ENCODE data around the gene MAPK8IP3.

The MAPK8IP3 gene

DNA sequence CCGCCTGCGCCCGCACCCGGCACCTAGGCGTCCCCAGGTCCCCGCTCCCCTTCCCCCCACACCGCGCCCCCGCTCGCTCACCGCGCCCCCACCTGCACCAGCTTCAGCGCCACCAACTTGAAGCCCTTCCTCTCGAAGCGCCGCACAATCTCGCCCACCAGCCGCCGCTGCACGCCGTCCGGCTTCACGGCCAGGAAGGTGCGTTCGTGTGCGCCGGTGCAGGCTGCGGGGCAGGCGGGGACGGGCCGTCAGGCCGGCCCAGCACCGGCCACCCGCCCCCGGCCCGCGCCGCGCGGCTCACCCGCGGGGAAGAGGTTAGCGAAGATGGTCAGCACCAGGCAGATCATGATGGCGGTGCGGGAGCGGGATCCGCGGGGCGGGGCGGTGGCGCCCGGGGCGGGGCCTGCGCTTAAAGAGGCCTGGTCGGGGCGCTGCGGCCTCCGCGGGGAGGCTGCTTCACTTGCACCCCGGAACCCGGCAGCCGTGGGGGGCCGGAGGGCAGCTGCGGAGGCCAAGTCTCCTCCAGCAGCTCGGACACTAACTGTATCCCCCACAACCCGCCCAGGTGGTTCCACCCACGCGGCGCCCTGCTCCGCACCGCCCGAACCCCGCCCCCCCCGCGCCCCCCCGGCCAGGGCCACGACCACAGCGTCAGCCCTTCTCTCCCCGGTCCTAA, 65.3 kb downstream of the MAPK8IP3 start, which contains the start of gene NME3:
Gene NME3 (minus strand): TSS at position 356 of the 676 bp plus-strand sequence. CDS start 9 bp downstream, at position 347.
- in situ Hi-C loops (cut with HindIII; ENCODE audit: low sequenced_read_pairs) = no loop called here

DNA sequence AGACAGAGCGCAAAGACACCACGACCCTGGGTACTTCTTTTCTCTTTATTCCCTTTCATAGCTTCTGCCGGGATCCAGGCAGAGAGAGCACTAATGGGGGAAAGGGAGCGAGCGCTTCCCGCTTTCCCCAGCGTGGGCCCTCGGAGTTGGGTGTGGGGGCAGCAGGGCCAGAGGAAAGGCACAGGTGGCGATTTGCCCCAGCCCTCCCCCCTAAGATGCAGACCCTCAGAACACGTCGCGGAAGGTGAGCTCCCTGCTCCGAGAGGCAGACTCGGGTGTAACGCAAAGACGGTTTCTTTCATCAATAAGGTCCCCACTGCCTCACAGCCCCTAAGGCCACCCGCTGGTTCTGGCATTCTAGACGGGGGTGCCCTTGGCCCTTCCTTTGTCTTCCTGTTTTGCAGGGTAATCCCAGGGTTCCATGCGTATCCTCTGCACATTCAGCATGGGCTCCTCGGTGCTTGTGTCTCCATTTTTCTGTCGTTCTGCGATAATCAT, 65.9 kb downstream of the MAPK8IP3 start:
- in situ Hi-C loops (cut with HindIII; ENCODE audit: low sequenced_read_pairs) = no loop called here

DNA sequence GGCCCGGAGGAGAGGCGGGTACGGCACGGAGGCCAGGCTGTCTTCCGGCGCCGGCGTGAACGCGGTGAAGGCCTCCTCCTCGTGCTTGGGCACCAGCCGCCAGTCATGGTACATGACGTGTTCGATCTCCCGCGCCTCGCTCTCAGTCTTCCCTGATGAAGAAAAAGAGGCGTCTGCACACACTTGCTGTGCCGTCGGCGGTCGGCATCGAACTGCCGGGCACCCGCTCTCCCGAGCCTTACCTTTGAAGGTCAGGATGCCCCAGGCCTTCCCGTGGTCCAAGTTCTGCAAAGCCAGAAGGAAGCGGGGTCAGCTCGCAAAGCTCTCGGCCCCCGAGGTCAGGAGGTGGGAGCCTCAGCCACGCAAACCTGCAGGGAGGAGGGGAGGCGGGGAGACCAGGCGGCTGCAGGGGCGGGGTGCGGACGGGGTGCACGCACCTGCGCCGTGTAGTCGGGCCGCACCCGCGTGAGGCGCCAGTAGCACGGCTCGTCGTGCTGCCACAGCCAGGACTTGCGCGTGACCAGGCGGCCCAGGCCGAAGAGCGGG, 66.4 kb downstream of the MAPK8IP3 start, which contains the start of gene EME2:
Gene EME2 (plus strand): TSS at position 449 of the 546 bp plus-strand sequence. CDS start 418 bp downstream, outside the sequence.
- in situ Hi-C loops (cut with HindIII; ENCODE audit: low sequenced_read_pairs) = no loop called here

DNA sequence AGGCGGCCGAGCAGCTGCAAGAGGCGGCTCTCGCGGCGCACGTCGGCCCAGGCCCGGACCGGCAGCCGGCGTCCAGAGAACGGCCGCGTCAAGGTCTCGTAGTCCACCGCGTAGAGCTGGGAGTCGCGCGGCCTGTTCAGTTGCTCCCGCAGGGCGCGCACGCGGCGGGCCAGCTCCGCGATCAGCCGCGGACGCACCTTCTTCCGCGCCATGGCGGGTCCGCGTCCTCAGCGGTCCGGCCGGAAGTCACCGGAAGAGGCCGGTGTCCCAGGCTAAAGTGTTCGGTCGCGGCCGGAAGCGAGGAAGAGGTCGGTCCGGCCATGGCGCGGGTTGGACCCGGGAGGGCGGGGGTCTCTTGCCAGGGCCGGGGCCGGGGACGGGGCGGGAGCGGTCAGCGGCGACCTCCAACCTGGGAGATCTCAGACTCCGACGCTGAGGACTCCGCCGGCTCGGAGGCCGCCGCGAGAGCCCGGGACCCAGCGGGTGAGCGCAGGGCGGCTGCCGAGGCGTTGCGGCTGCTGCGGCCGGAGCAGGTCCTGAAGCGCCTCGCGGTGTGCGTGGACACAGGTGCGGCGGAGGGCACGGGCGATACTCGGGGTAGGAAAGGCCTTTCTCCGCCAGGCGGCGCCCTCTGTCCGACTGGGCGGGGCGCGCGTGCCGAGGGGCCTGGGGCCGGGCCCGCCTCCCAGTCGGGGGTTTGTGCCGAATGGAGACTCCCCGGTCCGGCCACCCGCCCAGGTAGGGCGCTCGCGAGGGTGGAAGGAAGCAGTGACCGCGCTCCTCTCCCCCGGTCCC, 67.1 kb downstream of the MAPK8IP3 start, which contains the start of gene MRPS34:
Gene MRPS34 (minus strand): TSS at position 227 of the 795 bp plus-strand sequence. CDS start 15 bp downstream, at position 212.
- in situ Hi-C loops (cut with HindIII; ENCODE audit: low sequenced_read_pairs) = no loop called here

DNA sequence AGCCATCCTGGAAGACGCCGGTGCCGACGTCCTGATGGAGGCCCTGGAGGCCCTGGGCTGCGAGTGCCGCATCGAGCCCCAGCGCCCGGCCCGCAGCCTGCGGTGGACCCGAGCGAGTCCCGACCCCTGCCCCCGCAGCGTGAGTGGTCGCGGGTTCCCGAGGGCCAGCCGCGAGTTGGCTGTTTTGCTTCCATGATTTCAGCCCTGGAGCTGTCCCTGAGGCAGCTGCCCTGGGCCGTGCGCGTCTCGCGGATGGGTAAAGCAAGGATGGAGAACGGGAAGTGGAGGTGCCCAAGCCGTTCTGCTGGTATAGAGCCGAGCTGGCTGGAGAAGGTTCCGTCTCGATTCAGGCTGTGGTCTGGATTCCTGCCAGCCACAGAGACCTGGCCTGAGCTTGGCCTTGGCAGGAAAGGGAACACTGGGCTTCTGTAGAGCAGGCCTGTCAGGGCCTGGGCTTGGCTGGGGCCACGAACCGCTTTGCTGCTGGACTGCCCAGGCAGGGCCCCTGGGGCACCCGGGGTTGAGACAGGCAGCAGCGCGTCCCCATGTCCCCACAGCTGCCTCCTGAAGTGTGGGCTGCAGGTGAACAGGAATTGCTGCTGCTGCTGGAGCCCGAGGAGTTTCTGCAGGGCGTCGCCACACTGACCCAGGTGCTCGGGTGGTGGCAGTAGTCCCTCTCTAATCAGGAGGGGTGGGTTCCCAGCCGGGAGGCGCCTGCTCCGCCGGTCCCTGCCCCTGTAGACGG, 67.9 kb downstream of the MAPK8IP3 start:
- in situ Hi-C loops (cut with HindIII; ENCODE audit: low sequenced_read_pairs) = no loop called here

DNA sequence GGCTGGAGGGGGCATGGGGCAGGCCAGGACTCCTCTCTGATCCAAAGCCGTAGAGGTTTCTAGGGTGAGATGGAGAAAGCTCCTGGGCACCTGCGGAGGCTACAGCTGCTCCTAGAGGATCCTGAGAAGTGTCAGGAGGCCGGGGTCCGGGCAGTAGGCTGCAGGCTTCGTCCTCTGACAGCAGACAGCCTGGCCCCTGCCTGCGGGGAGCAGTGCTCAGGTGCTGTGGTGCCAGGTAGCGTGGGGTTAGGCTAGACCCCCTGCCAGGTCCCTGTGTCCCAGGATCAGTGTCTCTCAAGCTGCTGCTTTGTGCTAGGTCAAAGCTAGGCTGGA, 68.4 kb downstream of the MAPK8IP3 start:
- in situ Hi-C loops (cut with HindIII; ENCODE audit: low sequenced_read_pairs) = no loop called here

DNA sequence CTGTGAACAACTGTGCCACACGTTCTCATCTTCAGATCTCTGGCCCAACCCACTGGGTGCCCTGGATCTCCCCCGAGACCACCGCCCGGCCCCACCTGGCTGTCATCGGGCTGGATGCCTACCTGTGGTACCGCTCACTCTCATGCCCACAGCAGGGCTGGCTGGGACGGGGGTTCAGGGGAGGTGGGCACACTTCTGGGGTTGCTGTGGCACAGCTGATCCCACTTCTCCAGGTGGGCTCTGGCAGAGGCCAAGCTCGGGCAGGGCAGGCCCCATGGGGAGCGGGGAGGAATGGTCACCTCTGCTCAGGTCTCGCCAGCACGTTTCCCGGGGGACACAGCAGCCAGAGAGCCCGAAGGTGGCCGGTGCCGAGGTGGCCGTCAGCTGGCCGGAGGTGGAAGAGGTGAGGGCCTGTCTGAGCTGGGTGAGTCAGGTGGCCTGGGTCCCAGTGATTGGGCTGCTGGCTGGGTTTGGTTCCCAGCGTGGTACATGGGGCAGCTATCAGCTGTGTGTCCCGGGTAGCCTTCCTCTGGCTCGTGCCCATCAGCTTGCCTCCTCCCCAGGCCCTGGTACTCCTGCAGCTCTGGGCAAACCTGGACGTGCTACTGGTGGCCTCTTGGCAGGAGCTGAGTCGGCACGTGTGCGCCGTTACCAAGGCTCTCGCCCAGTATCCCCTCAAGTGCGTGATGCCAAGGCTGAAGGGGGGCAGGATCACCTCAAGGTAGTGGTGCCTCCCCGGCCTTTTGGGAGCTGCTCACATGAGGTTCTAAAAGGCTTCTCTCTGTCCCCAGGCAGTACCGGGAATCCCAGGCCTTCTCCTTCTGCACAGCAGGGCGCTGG, 69.2 kb downstream of the MAPK8IP3 start:
- in situ Hi-C loops (cut with HindIII; ENCODE audit: low sequenced_read_pairs) = no loop called here

DNA sequence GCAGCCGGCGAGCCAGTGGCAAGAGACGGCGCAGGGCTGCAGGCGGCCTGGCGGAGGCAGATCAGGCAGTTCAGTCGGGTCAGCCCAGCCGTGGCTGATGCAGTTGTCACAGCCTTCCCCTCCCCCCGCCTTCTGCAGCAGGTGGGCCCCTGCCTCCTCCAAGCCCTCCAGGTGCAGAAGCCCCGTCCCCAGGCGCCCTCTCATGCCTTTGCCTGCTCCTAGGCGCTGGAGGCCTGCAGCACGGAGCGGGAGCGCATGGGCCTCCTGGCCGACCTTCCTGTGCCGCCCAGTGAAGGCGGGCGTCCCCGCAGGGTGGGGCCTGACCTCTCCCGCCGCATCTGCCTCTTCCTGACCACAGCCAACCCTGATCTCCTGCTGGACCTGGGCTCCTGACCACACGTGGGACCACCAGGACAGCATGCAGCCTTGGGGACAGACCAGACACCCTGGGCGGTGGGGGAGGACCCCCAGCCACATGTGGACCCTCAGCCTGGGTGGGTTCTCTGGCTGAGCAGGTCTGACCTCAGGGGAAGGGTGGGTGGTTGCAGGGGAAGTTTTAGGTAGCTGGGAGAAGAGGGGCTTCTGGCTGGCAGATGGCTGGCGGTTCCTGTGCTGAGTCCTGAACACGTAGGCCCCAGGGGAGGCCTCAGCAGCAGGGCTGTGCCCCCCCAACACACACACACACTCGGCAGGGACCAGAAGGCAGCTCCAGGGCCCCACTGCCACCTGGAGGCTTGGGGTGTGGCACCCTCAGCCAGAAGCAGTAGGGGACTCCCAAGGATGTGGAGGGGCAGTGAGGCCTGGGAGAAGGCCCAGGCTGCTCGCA, 70.1 kb downstream of the MAPK8IP3 start:
- in situ Hi-C loops (cut with HindIII; ENCODE audit: low sequenced_read_pairs) = no loop called here

DNA sequence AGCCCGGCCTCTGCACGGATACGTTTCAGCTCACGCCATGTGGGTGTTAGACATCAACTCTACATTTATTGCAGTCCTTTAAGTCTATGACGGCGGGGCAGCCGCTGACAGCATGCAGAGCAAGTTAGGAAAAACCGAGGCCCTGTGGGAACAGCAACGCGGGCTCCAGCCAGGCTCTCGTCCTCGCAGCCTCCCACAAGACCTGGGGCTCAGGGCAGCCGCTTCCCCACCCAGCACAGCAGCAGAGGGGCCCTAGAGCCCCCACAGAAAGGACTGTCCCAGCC, 70.6 kb downstream of the MAPK8IP3 start:
- in situ Hi-C loops (cut with HindIII; ENCODE audit: low sequenced_read_pairs) = no loop called here

DNA sequence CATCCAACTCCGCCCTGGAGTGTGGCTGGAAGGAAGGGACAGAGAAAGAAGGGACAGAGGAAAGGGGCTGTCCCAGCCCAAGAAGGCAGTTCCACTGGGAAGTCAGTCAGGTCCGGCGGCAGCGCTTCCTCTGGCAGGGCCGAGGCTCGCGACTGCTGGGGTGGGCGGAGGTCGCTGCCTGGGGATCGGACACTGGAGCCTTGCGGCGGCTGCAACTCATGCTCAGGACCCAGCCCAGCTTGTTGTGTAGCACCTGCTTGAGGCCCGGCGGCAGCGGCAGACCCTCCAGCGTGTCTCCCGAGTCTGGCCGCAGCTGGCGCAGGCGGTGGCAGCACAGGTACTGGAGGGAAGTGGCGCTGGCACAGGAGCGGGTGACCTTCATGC, 71.0 kb downstream of the MAPK8IP3 start:
- in situ Hi-C loops (cut with HindIII; ENCODE audit: low sequenced_read_pairs) = no loop called here

DNA sequence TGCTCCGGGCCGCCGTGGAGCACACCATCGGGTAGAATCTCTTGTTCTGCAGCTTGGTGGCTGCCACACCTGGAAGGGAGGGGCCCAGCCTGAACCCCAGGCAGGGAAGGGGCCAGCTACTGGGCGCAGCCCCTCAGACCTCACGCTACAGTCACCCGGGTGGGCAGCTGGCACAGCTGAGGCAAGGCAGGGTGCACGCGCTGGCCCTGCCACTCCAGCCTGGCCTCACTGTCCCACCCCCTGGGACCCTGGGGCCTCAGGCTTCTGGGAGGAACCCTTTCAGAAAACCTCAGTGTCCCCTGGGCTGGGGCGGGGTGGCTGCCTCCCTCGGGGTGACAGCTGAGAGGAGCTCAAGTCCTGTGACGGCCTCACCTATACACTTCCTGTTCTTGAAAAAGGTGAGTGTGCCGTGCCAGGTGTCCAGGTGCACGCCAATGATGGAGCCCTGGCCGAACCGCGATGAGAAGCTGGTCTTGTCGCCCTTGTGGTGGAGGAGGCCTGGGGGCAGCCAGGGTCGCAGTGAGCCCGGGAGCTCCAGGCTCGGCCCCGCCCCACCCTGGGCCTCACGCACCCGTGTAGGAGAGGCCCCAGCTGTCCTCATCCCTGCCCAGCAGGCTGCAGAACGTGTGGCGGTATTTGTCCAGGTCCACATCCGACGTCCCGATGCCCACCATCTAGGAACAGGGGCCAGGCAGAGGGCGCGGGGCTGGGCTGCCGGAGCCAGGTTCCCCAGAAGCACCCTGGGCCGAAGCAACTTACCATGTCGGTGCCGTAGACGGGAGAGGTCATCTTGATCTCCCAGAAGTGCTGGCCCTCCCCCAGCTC, 71.6 kb downstream of the MAPK8IP3 start:
- in situ Hi-C loops (cut with HindIII; ENCODE audit: low sequenced_read_pairs) = no loop called here

DNA sequence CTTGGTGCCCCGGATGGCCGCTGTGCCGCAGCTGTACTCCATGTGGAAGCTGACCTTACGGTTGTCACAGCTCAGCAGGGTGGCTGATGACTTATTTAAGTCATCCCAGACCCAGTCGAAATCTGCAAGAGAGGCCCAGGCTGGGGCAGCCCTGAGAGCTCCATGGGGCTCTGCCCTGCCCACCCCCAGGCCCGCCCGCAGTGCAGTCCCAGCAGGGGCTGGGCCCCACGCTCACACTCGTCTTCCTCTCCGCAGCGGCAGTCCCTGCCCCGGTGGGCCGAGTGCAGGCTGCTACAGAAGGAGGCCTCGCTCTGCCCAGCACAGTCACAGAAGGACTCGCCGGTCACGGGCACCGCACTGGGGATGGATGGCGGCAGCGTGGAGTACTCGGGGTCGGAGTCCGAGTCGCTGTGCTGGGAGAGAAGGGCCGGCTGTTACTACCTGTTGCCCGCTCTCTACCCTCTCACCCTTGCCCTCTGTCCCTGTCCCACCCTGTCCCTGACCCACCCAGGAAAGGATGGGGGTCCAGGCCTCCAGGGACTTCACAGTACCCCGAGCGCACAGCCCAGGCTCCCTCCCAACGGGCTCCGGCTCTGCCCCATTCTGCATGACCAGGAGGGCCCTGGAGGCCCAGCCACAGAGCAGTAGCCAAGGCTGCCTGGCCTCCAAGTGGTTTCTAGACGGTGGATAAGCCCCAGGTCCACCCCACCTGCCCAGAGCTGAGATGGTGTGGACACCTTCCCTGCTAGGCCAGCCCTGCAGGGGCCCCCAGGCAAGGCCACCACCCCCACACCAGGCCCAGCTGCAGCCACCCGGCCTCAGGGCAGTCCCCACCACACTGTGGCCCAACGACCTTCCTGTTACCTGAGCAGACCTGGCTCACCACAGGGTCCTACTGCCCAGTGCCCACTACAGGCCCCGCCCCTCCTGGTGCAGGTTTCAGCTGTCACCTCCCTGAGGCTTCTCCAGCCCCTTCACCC, 72.5 kb downstream of the MAPK8IP3 start:
- in situ Hi-C loops (cut with HindIII; ENCODE audit: low sequenced_read_pairs) = no loop called here

DNA sequence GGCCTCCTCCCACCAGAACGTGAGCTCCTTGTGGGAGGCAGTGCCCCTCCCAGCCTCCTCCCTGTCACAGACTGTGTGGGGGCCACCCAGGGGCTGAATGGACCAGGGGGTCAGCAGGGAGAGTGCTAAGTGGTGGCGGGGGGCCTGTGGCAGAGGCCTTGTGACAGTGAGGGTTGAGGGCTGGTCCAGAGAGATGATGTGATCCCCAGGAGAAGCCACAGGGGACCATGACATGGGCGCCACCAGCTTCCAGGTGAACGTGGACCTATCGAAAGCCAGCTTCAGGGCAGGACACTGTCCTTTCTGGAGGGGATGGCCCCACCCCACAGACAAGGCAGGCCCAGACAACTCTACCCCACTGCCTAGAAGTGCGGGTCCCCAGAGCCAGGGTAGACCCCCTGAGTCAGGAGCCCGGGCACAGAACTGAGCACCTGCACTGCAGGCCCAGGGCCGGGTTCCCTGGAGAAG, 73.3 kb downstream of the MAPK8IP3 start:
- in situ Hi-C loops (cut with HindIII; ENCODE audit: low sequenced_read_pairs) = no loop called here

DNA sequence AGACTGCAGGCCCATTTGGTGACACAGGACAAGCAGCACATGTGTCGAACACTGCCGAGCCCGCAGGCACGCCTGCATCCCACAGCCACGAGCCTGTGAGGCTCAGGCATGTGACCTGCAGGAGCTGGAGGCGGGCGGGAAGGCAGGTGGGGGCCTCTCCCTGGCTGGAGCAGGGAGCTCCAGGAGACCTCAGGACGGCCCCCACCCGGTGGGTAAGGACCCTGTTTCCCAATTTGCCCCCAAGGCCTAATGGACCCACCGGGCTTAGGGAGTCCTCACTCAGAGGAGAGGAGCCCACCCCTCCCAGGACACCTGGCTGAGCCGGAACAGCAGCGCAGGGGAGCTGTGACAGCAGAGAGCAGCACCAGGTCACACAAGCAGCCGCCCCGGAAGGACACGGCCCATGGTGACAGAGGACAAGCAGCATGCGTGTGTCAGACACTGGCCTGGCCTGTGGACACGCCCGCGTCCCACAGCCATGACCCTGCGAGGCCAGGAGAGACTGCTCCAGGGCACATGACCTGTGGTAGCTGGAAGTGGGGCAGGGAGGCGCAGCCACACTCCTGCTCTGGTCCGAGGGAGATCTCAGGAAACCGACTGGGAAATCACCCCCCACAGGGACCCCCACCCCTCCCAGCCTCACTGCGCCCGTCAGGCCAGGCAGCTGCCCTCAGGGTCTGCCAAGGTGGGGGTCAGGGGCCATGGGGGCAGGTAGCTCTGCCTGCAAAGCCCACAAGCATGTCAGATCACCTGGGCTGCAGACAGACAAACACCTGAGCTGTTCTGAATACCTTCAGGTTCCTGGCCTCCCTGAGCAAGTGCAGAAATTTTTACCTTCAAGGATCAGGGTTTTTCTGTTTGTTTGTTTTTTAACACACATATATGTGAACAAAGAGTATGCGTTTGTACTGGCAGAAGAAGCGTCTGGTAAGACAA, 74.0 kb downstream of the MAPK8IP3 start:
- in situ Hi-C loops (cut with HindIII; ENCODE audit: low sequenced_read_pairs) = no loop called here

DNA sequence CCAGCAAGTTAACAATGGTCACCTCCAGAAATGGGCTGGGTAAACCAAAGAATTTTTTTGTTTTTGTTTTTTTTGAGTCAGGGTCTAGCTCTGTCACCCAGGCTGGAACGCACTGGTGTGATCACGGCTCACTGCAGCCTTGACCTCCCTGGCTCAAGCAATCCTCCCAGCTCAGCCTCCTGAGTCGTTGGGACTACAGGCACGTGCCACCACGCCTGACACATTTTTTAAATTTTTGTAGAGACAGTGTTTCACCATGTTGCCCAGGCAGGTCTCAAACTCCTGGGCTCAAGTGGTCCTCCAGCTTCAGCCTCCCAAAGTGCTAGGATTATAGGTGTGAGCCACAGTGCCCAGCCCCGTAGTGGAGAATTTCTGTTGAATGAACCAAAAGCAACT, 74.7 kb downstream of the MAPK8IP3 start:
- in situ Hi-C loops (cut with HindIII; ENCODE audit: low sequenced_read_pairs) = no loop called here

DNA sequence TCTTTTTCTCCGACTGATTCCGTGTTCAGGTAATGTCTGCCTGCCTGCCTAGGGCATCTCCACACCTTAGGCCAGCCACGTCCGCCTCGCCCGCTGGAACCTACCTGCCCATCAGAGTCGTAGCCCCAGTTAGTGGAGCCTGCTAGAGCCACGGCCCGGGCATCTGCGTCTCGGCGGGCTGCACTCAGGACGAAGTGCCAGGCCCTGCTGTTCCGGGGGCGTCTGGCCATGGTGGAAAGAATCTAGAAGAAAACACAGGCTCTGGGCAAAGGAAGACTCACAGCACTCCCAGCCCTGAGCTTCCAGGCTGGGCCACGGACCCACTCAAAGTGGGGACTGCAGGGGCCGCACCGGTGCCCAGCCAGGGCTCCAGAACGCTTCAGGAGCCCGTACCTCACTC, 75.3 kb downstream of the MAPK8IP3 start:
- in situ Hi-C loops (cut with HindIII; ENCODE audit: low sequenced_read_pairs) = no loop called here
